Choroid plexus epithelial cell (primary cell): ENCODE measurements around the gene THOC5.

ENCODE experiments used
- DNase-seq: peaks from one replicate; pipeline ENCODE4 v3.0.0-alpha.2; 2010; ENCODE audit warnings: low read depth
- H3K4me3 ChIP-seq: 2 replicates; pipeline ENCODE4 v1.5.1; 2011; ENCODE audit warnings: low read depth, mild to moderate bottlenecking, control low read depth, low read length, moderate library complexity
- TF ChIP-seq, protein P1 (sequence below): conservative IDR thresholded peaks from 2 replicates; pipeline ENCODE4 v1.5.1; 2011; ENCODE audit warnings: low read depth, mild to moderate bottlenecking, control low read depth, inconsistent platforms, low read length, moderate library complexity

Gene THOC5

DNA sequence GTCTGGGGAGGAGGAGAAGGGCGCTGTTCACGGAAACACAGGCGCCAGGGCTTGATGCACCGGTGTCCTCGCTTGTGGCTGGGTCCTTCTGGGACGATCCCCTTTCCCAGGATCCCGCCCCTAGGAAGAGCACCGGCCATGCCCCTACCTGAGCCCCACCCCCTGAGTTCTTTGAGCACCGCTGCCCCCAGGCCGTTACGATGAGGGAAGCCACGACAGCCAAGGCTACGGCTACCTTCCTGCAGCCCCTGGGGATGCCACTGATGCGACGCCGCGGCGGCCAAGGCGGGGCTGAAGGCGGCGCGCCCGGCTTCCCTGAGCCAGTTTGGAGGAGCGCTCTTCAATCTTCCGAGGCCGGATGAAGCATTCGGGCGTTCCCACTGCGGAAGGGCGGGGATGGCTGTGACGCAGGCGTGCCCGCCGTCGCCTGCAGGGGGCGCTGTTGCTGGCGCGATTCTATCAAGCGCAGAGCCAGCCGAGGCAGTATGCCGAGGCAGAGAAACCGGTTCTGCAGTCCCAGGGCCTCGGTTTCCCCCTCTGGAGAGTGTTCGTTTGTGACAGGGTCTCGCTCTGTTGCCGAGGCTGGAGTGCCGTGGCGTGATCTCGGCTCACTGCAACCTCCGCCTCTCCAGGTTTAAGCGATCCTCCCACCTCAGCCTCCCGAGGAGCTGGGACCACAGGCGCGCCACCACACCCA lies 83.2 kb downstream of the THOC5 start:
- peak; percentile 62 for DNase-seq
- TF ChIP-seq, protein P1, sequence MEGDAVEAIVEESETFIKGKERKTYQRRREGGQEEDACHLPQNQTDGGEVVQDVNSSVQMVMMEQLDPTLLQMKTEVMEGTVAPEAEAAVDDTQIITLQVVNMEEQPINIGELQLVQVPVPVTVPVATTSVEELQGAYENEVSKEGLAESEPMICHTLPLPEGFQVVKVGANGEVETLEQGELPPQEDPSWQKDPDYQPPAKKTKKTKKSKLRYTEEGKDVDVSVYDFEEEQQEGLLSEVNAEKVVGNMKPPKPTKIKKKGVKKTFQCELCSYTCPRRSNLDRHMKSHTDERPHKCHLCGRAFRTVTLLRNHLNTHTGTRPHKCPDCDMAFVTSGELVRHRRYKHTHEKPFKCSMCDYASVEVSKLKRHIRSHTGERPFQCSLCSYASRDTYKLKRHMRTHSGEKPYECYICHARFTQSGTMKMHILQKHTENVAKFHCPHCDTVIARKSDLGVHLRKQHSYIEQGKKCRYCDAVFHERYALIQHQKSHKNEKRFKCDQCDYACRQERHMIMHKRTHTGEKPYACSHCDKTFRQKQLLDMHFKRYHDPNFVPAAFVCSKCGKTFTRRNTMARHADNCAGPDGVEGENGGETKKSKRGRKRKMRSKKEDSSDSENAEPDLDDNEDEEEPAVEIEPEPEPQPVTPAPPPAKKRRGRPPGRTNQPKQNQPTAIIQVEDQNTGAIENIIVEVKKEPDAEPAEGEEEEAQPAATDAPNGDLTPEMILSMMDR = peak; percentile 86
- peak overlapping the region; percentile 49 for H3K4me3 ChIP-seq

DNA sequence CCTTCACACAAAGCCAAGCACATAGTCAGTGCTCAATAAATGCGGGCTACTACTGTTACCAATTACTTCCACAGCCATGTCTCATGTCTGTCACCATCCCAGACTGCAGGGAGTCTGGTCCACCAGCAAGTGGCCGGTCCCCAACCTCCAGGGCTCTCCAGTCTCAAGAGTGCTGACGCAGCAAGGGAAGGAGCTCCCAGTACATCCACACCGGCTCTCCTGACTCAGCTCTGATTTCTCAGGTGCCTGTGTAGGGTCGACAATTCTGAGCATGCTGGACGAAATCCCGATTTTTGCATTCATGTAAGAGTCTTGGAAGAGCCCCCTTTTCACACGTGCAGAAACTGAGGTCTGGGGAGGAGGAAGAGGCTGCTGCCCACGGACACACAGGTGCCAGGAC lies 83.8 kb downstream of the THOC5 start:
- TF ChIP-seq, protein P1 = no peak
- H3K4me3 ChIP-seq = no peak overlapping the region
- no peak for DNase-seq

DNA sequence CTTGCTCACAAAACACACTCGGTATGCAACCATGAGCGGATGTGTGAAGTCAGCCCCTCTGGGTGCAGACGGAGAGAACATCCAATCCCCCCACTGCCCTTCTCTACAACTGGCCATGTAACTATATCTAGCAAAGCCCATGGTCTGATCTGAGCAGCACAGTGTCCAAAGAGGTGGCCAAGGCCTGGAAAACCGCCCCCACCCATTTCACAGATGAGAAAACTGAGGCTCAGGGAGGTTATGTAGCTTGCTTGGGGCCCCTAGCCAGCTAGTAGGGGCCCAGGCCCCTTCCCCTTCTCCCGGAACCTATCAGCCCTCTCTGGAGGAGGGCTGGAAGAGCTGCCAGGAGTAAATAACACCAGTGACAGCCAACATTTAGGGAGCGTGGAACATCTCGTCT lies 89.0 kb downstream of the THOC5 start:
- H3K4me3 ChIP-seq = no peak overlapping the region
- TF ChIP-seq, protein P1 = no peak
- DNase-seq = no peak

DNA sequence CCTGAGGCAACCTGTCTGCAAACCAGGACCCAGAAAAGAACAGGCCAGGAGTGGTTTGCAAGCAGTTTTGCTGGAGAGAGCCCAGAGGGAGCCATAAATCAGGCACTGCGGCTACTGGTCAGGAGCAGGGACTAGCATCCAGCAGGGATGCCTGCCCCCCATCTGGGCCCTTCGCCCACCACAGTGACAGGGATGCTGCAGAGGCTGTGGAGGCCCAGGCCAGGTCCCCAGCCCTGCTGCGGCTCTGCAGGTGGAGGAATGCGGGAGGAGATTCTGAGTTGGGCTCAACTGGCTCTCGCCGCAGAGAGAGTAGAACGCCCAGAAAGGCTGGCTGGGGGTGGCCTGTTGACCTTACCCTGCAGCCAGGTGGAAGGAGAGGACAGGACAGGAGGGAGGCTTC lies 89.9 kb downstream of the THOC5 start:
- DNase-seq = no peak
- H3K4me3 ChIP-seq = no peak overlapping the region
- TF ChIP-seq, protein P1 = no peak

DNA sequence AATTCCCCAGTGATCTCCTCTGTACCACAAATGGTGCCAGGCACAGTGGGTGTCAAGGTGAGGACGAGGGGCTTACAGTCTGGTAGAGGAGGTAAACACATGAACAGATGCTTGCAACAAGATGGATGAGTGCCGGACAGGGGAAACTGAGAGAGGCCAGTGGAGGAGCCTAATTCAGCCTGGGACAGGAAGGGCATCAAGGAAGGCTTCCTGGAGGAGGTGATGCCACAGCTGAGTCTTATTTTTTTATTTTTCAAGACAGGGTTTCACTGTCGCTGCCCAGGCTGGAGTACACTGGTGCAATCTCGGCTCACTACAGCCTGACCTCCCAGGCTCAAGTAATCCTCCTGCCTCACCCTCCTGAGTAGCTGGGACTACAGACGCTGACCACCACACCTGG lies 92.3 kb downstream of the THOC5 start:
- no peak for DNase-seq
- TF ChIP-seq, protein P1 = no peak
- H3K4me3 ChIP-seq = no peak overlapping the region

DNA sequence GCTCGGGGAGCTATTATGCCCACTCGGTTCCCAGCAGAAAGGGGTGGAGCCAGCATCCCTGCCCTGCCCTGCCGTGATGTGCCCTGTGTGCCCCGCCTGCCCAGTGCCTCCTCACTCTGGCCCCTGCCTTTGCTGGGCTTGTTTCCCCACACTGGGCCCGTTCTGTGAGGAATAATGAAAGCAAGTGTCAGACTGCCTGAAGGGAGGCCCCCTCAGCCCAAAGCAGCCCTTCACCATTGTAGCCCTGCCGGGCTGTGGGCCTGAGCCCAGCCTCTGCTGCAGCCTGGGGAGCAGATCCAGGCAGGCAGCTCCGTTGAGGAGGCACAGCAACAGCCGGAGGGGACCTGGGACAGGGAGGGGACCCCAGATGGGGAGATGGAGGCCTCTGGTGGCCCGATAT lies 93.8 kb downstream of the THOC5 start:
- DNase-seq = no peak
- TF ChIP-seq, protein P1 = no peak
- H3K4me3 ChIP-seq = no peak overlapping the region

DNA sequence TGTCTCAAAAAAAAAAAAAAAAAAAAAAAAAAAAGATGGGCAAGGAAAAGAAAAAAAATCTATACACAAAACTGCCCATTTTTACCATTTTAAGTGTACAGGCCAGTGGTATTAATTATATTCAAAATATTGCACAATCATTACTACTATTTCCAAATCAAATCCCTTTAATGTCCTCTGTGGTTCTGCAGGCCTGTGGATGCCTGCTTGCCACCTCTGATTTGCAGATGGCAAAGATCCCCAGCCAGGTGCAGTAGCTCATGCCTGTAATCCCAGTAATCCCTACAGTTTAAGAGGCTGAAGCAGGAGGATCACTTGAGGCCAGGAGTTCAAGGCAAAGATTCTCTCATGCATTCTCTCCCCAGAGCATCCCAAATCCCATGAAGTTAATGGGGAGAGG lies 95.0 kb downstream of the THOC5 start:
- H3K4me3 ChIP-seq = no peak overlapping the region
- DNase-seq = no peak
- TF ChIP-seq, protein P1 = no peak
